VCaP (cell line): ENCODE data around the gene KCNH4.
A peak's percentile ranks its signal among the peaks of the same experiment; 100 is the strongest.
"Not testable (repeated sequence)": the region's sequence is repeated elsewhere in the genome, so short reads cannot be mapped to it uniquely, and the experiment has no call there.

Source experiments
- H3K27ac ChIP-seq: fragments of 450-650 bp; 2 replicates; pipeline ENCODE4 v1.5.1; 2017
- TF ChIP-seq, protein P1 (sequence below): fragments of 450-650 bp; conservative IDR thresholded peaks from 2 replicates; pipeline ENCODE4 v1.5.1; 2017; ENCODE audit warnings: mild to moderate bottlenecking, moderate library complexity

Gene KCNH4

DNA sequence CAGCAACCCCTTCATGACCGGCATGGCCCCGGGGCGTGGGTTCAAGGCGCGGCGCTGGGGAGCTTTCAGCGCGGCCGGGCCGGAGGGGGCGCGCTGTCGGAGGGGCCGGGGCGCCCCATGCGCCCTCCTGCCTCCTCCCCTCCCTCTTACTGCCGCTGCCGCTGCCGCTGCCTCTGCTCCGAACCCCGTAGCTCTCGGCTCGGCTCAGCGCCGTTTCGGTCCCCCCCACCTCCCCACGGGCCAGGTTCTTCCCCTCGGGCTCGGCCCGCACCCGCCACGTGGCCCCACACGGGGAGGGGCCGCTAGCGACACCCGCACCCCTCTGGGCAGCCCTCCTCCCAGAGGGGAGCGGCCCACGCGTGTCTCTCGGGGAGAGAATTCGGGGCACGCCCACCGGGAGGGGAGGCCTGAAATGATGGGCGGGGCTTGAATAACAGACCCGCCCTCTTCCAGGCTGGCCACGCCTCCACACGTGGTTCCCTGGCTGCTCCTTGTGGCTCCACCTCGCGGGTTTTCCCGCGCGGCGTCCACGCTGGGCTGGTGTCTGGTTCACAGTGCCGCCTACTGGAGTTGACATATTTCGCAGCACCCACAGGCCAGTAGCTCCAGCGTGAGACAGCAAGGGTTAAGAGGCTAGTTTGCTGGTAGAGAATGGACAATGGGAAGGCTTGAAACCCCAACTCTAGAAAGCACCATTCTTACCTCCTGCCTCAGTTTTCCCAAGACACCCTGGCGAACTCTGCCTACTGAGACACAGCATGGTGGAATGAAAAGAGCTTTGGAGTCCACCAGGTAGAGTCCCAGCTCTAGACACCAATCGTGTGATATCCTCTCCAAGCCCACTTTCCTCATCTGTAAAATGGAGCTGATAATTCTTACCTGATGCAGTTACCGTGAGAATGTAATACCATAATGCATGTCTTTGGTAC lies at the start of gene KCNH4:
Gene KCNH4 (minus strand): TSS at position 221 of the 929 bp plus-strand sequence. CDS start 197 bp downstream, at position 24.
- TF ChIP-seq, protein P1, sequence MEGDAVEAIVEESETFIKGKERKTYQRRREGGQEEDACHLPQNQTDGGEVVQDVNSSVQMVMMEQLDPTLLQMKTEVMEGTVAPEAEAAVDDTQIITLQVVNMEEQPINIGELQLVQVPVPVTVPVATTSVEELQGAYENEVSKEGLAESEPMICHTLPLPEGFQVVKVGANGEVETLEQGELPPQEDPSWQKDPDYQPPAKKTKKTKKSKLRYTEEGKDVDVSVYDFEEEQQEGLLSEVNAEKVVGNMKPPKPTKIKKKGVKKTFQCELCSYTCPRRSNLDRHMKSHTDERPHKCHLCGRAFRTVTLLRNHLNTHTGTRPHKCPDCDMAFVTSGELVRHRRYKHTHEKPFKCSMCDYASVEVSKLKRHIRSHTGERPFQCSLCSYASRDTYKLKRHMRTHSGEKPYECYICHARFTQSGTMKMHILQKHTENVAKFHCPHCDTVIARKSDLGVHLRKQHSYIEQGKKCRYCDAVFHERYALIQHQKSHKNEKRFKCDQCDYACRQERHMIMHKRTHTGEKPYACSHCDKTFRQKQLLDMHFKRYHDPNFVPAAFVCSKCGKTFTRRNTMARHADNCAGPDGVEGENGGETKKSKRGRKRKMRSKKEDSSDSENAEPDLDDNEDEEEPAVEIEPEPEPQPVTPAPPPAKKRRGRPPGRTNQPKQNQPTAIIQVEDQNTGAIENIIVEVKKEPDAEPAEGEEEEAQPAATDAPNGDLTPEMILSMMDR = peak; percentile 79
- peak within 1 kb of the TSS; percentile 36; the same call in 1 of the 2 replicates for H3K27ac ChIP-seq

GRCh38 chr17:42230225-42230624 lies 49.3 kb upstream of the KCNH4 start:
- TF ChIP-seq, protein P1 = no peak
- H3K27ac ChIP-seq = no peak overlapping the region

GRCh38 chr17:42227849-42228700 lies 47.1 kb upstream of the KCNH4 start:
- H3K27ac ChIP-seq = no peak overlapping the region
- TF ChIP-seq, protein P1 = no peak

DNA sequence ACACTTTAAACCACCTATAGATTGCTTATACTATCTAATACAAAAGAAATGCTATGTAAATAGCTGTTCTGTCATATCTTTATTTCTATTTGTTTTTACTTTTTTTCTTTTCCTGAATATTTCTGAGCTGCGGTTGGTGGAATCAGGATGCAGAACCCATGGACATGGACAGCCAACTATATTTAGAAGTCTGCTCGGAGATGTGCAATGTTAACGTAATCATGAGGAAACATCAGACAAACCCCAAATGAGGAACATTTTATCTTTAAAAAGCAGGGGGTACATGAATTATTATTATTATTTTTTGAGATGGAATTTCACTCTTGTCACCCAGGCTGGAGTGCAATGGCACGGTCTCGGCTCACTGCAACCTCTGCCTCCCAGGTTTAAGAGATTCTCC lies 44.7 kb upstream of the KCNH4 start:
- TF ChIP-seq, protein P1 = no peak
- H3K27ac ChIP-seq = no peak overlapping the region

GRCh38 chr17:42224651-42225050 lies 43.7 kb upstream of the KCNH4 start:
- TF ChIP-seq, protein P1 = no peak

DNA sequence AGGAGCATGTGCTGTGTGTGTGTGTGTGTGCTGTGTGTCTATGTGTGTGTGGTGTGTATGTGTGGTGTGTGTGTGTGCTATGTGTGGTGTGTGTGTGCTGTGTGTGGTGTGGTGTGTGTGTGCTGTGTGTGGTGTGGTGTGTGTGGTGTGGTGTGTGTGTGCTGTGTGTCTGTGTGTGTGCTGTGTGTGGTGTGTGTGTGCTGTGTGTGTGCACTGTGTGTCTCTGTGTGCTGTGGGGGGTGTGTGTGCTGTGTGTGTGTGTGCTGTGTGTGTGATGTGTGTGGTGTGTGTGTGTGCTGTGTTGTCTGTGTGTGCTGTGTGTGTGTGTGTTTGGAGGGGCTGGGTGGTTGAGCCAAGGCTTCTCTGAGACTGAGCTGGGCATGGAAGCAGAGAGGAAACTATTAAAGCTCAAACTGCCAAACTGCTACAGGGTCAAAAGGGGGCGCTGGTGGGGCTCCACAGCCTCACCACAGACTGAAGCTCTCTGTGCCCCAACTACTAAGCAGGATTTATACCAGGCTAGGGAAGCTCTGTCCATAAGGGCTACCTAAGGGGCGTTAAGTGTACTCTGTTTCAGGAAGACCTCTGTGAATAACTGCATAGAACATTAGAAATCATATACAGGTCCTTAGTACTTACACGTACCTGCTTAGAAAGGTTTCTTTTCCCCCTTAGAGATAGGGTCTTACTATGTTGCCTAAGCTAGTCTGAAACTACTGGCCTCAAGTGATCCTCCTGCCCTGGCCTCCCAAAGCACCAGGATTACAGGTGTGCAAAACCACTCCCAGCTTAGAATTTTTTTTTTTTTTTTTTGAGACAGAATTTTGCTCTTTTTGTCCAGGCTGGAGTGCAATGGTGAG lies 41.2 kb upstream of the KCNH4 start:
- no peak overlapping the region for H3K27ac ChIP-seq
- TF ChIP-seq, protein P1 = peak; percentile 49; the same call in 1 of the 2 replicates

More at GRCh38 chr17:42224651-42225050, 43.7 kb upstream of the KCNH4 start:
- H3K27ac ChIP-seq = no peak overlapping the region

GRCh38 chr17:42219280-42219679 lies 38.3 kb upstream of the KCNH4 start:
- H3K27ac ChIP-seq = not testable (repeated sequence)
